H1 (cell line): ENCODE data around the gene STX16. TPM values are rescaled to one million over a fixed set of nuclear protein-coding genes. Genes with fewer than 3 reads are reported as not detected.
"Not testable (repeated sequence)": the region's sequence is repeated elsewhere in the genome, so short reads cannot be mapped to it uniquely, and the experiment has no call there.

Experiments
- CTCF ChIA-PET: fragments of 300-600 bp; sonication (Branson Sonifier 250); formaldehyde crosslinking; loops from one replicate; lab custom pipeline; 2021; ENCODE audit not compliant: partially characterized antibody; lab: Charles Lee
- POLR2A ChIA-PET: fragments of 300-600 bp; sonication (Branson Sonifier 250); formaldehyde crosslinking; loops from one replicate; lab custom pipeline; 2021; ENCODE audit warnings: inconsistent platforms; ENCODE audit not compliant: partially characterized antibody; lab: Charles Lee
- DNase-seq, 2 experiments: peaks; one replicate each; pipeline versions ENCODE4 v3.0.0 to v3.0.0-alpha.2; 2010 to 2022; ENCODE audit warnings: low spot score in 2 of 2, low read depth in 1 of 2, mixed read lengths in 1 of 2
- FAIRE-seq: peaks from 2 replicates; lab custom pipeline; 2011; peaks lifted over from hg19 to GRCh38; lab: Jason Lieb, UNC
- H2AFZ ChIP-seq: 2 replicates; pipeline ENCODE4 v1.8.1; 2012; ENCODE audit warnings: low read length, inconsistent platforms
- H2AK5ac ChIP-seq: 2 replicates; pipeline ENCODE4 v1.6.1; 2013; ENCODE audit warnings: low read depth, low read length
- H2BK120ac ChIP-seq: replicated peaks from 2 replicates; pipeline ENCODE3; 2013; ENCODE audit warnings: low read depth, low read length, inconsistent platforms
- H2BK12ac ChIP-seq: 2 replicates; pipeline ENCODE4 v1.6.1; 2013; ENCODE audit warnings: low read depth, low read length
- H2BK15ac ChIP-seq: 2 replicates; pipeline ENCODE4 v1.6.1; 2013; ENCODE audit warnings: low read length
- H2BK20ac ChIP-seq: 2 replicates; pipeline ENCODE4 v1.6.1; 2013; ENCODE audit warnings: low read length
- H2BK5ac ChIP-seq: 2 replicates; pipeline ENCODE4 v1.6.1; 2013; ENCODE audit warnings: low read depth, low read length
- H3K14ac ChIP-seq: 2 replicates; pipeline ENCODE4 v1.6.1; 2013; ENCODE audit warnings: inconsistent platforms; ENCODE audit not compliant: insufficient read length
- H3K18ac ChIP-seq: 2 replicates; pipeline ENCODE4 v1.6.1; 2013; ENCODE audit warnings: low read length; ENCODE audit errors: extremely low read depth
- H3K23ac ChIP-seq: 2 replicates; pipeline ENCODE4 v1.6.1; 2013; ENCODE audit warnings: inconsistent platforms; ENCODE audit not compliant: insufficient read length
- H3K23me2 ChIP-seq: 2 replicates; pipeline ENCODE4 v1.6.1; 2013; ENCODE audit warnings: low read depth, low read length
- H3K27ac ChIP-seq: 2 replicates; pipeline ENCODE4 v1.6.1; 2011; ENCODE audit warnings: low read depth, low read length, inconsistent platforms
- H3K27me3 ChIP-seq, 4 experiments: replicated peaks in 1 of 4; 1 replicate in 1 of 4; 2 replicates in 3 of 4; pipeline versions ENCODE4 v1.6.1 to v1.8.1; 2011 to 2013; ENCODE audit warnings: low read length in 3 of 4, mild to moderate bottlenecking in 3 of 4, inconsistent platforms in 2 of 4, mixed read lengths in 2 of 4, moderate library complexity in 1 of 4; ENCODE audit not compliant: control insufficient read depth in 3 of 4, insufficient read depth in 3 of 4; ENCODE audit errors: extremely low read depth in 1 of 4
- H3K36me3 ChIP-seq, 4 experiments: 2 replicates each; pipeline versions ENCODE4 v1.6.1 to v1.8.1; 2011 to 2013; ENCODE audit warnings: mild to moderate bottlenecking in 4 of 4, low read length in 3 of 4, moderate library complexity in 2 of 4, control low read depth in 1 of 4, inconsistent platforms in 1 of 4; ENCODE audit not compliant: insufficient read depth in 4 of 4, control insufficient read depth in 2 of 4
- H3K4ac ChIP-seq: replicated peaks from 2 replicates; pipeline ENCODE3; 2013; ENCODE audit warnings: low read length, low read depth, mixed read lengths, inconsistent platforms; ENCODE audit not compliant: insufficient read length
- H3K4me1 ChIP-seq, 4 experiments: replicated peaks in 1 of 4; 1 replicate in 1 of 4; 2 replicates in 3 of 4; pipeline versions ENCODE4 v1.6.1 to v1.8.1; 2011 to 2013; ENCODE audit warnings: low read length in 3 of 4, inconsistent platforms in 2 of 4, mixed read lengths in 1 of 4; ENCODE audit not compliant: insufficient read depth in 4 of 4, control insufficient read depth in 3 of 4
- H3K4me2 ChIP-seq, 2 experiments: 2 replicates each; pipeline versions ENCODE4 v1.6.1 to v1.8.1; 2011 to 2013; ENCODE audit warnings: low read depth in 2 of 2, low read length in 2 of 2, control low read depth in 1 of 2, inconsistent platforms in 1 of 2, mild to moderate bottlenecking in 1 of 2; ENCODE audit not compliant: insufficient read depth in 1 of 2
- H3K4me3 ChIP-seq, 4 experiments: fragments of 200-600, 300-600 bp in 1 of 4; sonication (generic), shearing (Covaris generic), sonication (Bioruptor Twin) in 1 of 4; 2 replicates each; pipeline versions ENCODE4 v1.5.1 to v1.8.1; 2011 to 2016; ENCODE audit warnings: low read length in 4 of 4, low read depth in 3 of 4, control low read depth in 2 of 4, inconsistent platforms in 2 of 4, mild to moderate bottlenecking in 2 of 4, mixed read lengths in 1 of 4, moderate library complexity in 1 of 4; ENCODE audit not compliant: insufficient read depth in 2 of 4; ENCODE audit errors: extremely low read depth in 1 of 4
- H3K56ac ChIP-seq: replicated peaks from 2 replicates; pipeline ENCODE3; 2013; ENCODE audit warnings: low read depth, mild to moderate bottlenecking, mixed read lengths, low read length, inconsistent platforms; ENCODE audit not compliant: insufficient read length
- H3K79me1 ChIP-seq: 2 replicates; pipeline ENCODE4 v1.6.1; 2013; ENCODE audit warnings: low read depth, low read length, control low read depth
- H3K79me2 ChIP-seq, 2 experiments: 2 replicates each; pipeline versions ENCODE4 v1.6.1 to v1.8.1; 2012 to 2013; ENCODE audit warnings: low read length in 2 of 2, mild to moderate bottlenecking in 2 of 2, inconsistent platforms in 1 of 2; ENCODE audit not compliant: insufficient read depth in 2 of 2, control insufficient read depth in 1 of 2
- H3K9ac ChIP-seq, 4 experiments: replicated peaks in 1 of 4; 1 replicate in 1 of 4; 2 replicates in 3 of 4; pipeline versions ENCODE4 v1.6.1 to v1.8.1; 2011 to 2013; ENCODE audit warnings: low read depth in 3 of 4, low read length in 3 of 4, control low read depth in 2 of 4, mild to moderate bottlenecking in 2 of 4, moderate library complexity in 2 of 4, inconsistent platforms in 1 of 4; ENCODE audit errors: extremely low read depth in 1 of 4
- H3K9me3 ChIP-seq, 2 experiments: 2 replicates each; pipeline versions ENCODE4 v1.6.1 to v1.8.1; 2012 to 2013; ENCODE audit warnings: mild to moderate bottlenecking in 2 of 2, moderate library complexity in 2 of 2, control low read depth in 1 of 2, inconsistent platforms in 1 of 2, low read depth in 1 of 2, low read length in 1 of 2, mixed read lengths in 1 of 2; ENCODE audit not compliant: insufficient read depth in 2 of 2
- H4K20me1 ChIP-seq, 2 experiments: replicated peaks in 1 of 2; 2 replicates each; pipeline versions ENCODE3 to v1.8.1; 2011 to 2013; ENCODE audit warnings: inconsistent platforms in 2 of 2, low read length in 2 of 2, mild to moderate bottlenecking in 1 of 2; ENCODE audit not compliant: insufficient read depth in 2 of 2, control insufficient read depth in 1 of 2
- H4K5ac ChIP-seq: 2 replicates; pipeline ENCODE4 v1.6.1; 2013; ENCODE audit warnings: low read length, low read depth, mixed read lengths, inconsistent platforms; ENCODE audit not compliant: insufficient read length
- H4K8ac ChIP-seq: 2 replicates; pipeline ENCODE4 v1.8.0; 2013; ENCODE audit warnings: mild to moderate bottlenecking, moderate library complexity, low read length, inconsistent platforms; ENCODE audit not compliant: insufficient read depth; ENCODE audit errors: extremely low read depth
- H4K91ac ChIP-seq: replicated peaks from 2 replicates; pipeline ENCODE3; 2013; ENCODE audit warnings: low read length, mixed read lengths, inconsistent platforms; ENCODE audit not compliant: insufficient read length
- WGBS, 2 experiments: shearing (Covaris generic) in 1 of 2; methylation state at CpG; one replicate each; pipeline versions ENCODE4 v1.1.6 to v1.1.7; 2013 to 2015; ENCODE audit warnings: low lambda C conversion rate in 2 of 2, mixed read lengths in 2 of 2, inconsistent platforms in 1 of 2, low coverage in 1 of 2, missing lambda C conversion rate in 1 of 2; ENCODE audit not compliant: insufficient replicate concordance in 2 of 2, insufficient coverage in 1 of 2, insufficient read length in 1 of 2; ENCODE audit errors: extremely low coverage in 1 of 2, missing lambda C conversion rate in 1 of 2; 5-methylcytosine and 5-hydroxymethylcytosine counted together
- polyA plus RNA-seq, 7 experiments: library from polyadenylated mRNA; depleted of rRNA in 3 of 7; stranded (reverse) in 5 of 7; unstranded in 2 of 7; fragments of >200 nt in 5 of 7; fragments of 200-250 nt in 2 of 7; gene quantifications; 1 replicate in 5 of 7; 2 replicates in 1 of 7; 4 replicates in 1 of 7; pipeline versions ENCODE4 v1.2.1 to v1.2.3, GENCODE V29; 2011 to 2013; ENCODE audit warnings: missing spikeins in 2 of 7, mixed read lengths in 2 of 7
- total RNA-seq: library from RNA; stranded (reverse); fragmentation: NEBNext Ultra II Directional; extraction: Animal tissue kit (Norgen Biotek cat#: 25700); gene quantifications from 2 replicates; pipeline ENCODE4 v1.2.1, GENCODE V29; 2021

STX16 gene
- total and polyA plus RNA-seq, 2 of the 8 experiments (the other 6 are each of a cell fraction or from before 2014, with no cell fraction given) = 45.2 to 61.6 TPM

GRCh38 chr20:58648502-58648825 is 2.6 kb upstream of the STX16 start:
- H2BK20ac ChIP-seq, H3K23ac ChIP-seq, H3K4me2 ChIP-seq, H3K4ac ChIP-seq, H3K18ac ChIP-seq, FAIRE-seq, H3K4me1 ChIP-seq, H2BK120ac ChIP-seq, H3K9me3 ChIP-seq, H3K79me1 ChIP-seq, H4K8ac ChIP-seq, H4K20me1 ChIP-seq, H3K36me3 ChIP-seq, H4K5ac ChIP-seq, H3K14ac ChIP-seq, H3K27ac ChIP-seq, H2BK15ac ChIP-seq, H2BK12ac ChIP-seq, H2AK5ac ChIP-seq, H2BK5ac ChIP-seq, H2AFZ ChIP-seq, H3K27me3 ChIP-seq, H4K91ac ChIP-seq, H3K9ac ChIP-seq, H3K4me3 ChIP-seq, H3K56ac ChIP-seq: not testable (repeated sequence)
- CTCF ChIA-PET = interaction anchor here (0.9 to 7.7 kb wide), 14 partner anchors 10 to 871 kb away, joined by 3 to 57 read pairs (median 4); no protein-coding TSS in a partner anchor
- peaks cover 0 to 20% of the 10 kb centered on the region in 2 experiments; a peak in 3 of 4 replicates for H3K79me2 ChIP-seq
- 75% methylated on average over 6 of the region's 6 CpGs; no CpG with 5 or more reads in 1 of the 2 experiments for WGBS, 2 experiments
- peak in 1 of 2 experiments; percentile 26 for DNase-seq
- POLR2A ChIA-PET = interaction anchor here (1.1 to 2.3 kb wide), 8 partner anchors 9 to 200 kb away, joined by 3 to 10 read pairs (median 4); no protein-coding TSS in a partner anchor
- H3K23me2 ChIP-seq = peaks cover 19% of the 10 kb centered on the region
